Activated CD4-positive, alpha-beta T cell treated with anti-CD3 and anti-CD28 coated beads, Interleukin-2, amount 10 ng/mL, durations not matched to agents 24 days and 14 days (primary cell): Measurements from ENCODE around the gene C19orf44. TPM values are rescaled to one million over a fixed set of nuclear protein-coding genes. Genes with fewer than 3 reads are reported as not detected.

ENCODE experiments used
- total RNA-seq: library from RNA; stranded (reverse); gene quantifications from 2 replicates; pipeline ENCODE4 v1.2.3, GENCODE V29; 2022

C19orf44 gene
- total RNA-seq, 1 donor from 2014 or later = 4.9 TPM

Other genes starting within 250 kb of the C19orf44 start
- 2.2 and 3.7 TPM in 2 replicates for gene KLF2, start 171.6 kb upstream of the C19orf44 start, total RNA-seq
- 36.5 and 36.6 TPM in 2 replicates for gene EPS15L1, start 24.4 kb upstream of the C19orf44 start, total RNA-seq
- gene CALR3, start 227 bp upstream of the C19orf44 start, total RNA-seq = not detected in 2 replicates
- gene CHERP, start 46.0 kb downstream of the C19orf44 start, total RNA-seq = 88.6 and 89.8 TPM in 2 replicates
- 60.2 and 65.0 TPM in 2 replicates for gene SLC35E1, start 76.0 kb downstream of the C19orf44 start, total RNA-seq
- gene MED26, start 131.8 kb downstream of the C19orf44 start, total RNA-seq = 15.5 and 16.8 TPM in 2 replicates
- gene SMIM7, start 163.8 kb downstream of the C19orf44 start, total RNA-seq = 66.1 and 69.9 TPM in 2 replicates
- 0.42 and 0.83 TPM in 2 replicates for gene TMEM38A, start 164.7 kb downstream of the C19orf44 start, total RNA-seq
- gene NWD1, start 223.5 kb downstream of the C19orf44 start, total RNA-seq = not detected in 2 replicates